Epidermal melanocyte (primary cell): Measurements from ENCODE around the gene LUC7L3.
"Not testable (repeated sequence)": the region's sequence is repeated elsewhere in the genome, so short reads cannot be mapped to it uniquely, and the experiment has no call there.

Source experiments
- DNase-seq: peaks from one replicate; pipeline ENCODE4 v3.0.0; 2011; ENCODE audit warnings: low spot score; ENCODE audit not compliant: insufficient read length

Gene LUC7L3

DNA sequence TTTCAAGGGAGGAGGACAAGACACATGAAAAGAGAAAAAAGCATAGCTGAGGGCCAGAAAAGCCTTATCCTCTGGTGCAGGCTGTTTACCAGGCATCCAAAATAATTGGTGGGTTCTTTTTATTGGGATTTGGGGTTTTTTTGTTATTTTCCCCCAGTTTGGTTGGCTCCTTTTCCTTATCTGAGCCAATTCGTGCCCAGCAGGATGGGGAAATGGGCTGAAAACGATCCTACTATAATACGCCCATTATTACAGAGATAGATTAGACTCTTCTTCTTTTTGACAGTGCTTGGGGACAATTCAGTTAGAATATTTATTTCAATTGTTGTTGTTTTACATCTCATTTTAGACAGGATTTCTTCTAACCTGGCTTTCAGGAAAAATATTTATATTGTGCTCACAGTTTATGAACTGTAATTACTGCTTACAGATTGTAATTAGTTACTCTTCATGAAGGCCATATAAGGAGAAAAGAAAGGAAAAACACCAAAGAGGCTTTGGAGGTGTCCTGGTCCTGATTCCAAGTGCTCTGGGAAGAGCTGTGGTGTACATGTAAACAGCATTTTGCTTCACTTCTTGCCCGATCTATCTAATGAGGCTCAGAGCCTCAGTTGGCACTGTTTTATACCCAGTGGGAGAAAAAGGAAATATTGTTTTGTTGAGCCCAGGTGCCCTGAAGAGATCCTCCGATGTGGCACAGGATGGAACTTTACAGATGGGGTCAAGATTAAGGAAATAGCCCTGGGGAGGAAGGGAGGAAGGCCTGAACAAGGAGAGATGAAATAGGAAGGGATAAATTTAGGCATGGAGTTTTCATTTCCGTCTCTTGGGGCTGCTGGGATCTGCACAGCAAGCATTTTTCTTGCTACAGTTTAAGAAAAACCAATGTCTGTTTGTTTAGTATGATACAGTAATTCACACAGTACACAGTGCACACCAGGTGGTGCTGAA, 11.1 kb upstream of the LUC7L3 start:
- no peak for DNase-seq

- DNase-seq: not testable (repeated sequence)
Measured at GRCh38 chr17:50709053-50709452, 10.3 kb upstream of the LUC7L3 start.

GRCh38 chr17:50710025-50710424, 9.4 kb upstream of the LUC7L3 start:
- DNase-seq: no peak

GRCh38 chr17:50710650-50711049, 8.8 kb upstream of the LUC7L3 start:
- DNase-seq: no peak

- no peak for DNase-seq
Measured at GRCh38 chr17:50712641-50713040, 6.8 kb upstream of the LUC7L3 start.

- no peak for DNase-seq
Measured at GRCh38 chr17:50715471-50715870, 3.9 kb upstream of the LUC7L3 start.

GRCh38 chr17:50719924-50720794, 756 bp downstream of the LUC7L3 start:
- no peak for DNase-seq

GRCh38 chr17:50721194-50722010, 2.0 kb downstream of the LUC7L3 start:
- no peak for DNase-seq

- no peak for DNase-seq
Measured at GRCh38 chr17:50722746-50723145, 3.3 kb downstream of the LUC7L3 start.

DNA sequence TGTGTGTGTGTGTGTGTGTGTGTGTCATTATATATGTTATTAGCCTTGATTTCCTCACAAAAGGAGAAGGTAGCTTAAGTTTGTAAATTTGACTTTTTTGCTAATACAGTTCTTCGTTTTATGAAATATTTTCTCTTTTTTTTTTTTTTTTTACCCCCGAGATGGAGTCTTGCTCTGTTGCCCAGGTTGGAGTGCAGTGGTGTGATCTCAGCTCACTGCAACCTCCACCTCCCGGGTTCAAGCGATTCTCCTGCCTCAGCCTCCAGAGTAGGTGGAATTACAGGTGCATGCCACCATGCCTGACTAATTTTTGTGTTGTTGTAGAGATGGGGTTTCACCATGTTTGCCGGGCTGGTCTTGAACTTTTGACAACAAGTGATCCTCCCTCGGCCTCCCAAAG, 5.2 kb downstream of the LUC7L3 start:
- not testable (repeated sequence) for DNase-seq

DNA sequence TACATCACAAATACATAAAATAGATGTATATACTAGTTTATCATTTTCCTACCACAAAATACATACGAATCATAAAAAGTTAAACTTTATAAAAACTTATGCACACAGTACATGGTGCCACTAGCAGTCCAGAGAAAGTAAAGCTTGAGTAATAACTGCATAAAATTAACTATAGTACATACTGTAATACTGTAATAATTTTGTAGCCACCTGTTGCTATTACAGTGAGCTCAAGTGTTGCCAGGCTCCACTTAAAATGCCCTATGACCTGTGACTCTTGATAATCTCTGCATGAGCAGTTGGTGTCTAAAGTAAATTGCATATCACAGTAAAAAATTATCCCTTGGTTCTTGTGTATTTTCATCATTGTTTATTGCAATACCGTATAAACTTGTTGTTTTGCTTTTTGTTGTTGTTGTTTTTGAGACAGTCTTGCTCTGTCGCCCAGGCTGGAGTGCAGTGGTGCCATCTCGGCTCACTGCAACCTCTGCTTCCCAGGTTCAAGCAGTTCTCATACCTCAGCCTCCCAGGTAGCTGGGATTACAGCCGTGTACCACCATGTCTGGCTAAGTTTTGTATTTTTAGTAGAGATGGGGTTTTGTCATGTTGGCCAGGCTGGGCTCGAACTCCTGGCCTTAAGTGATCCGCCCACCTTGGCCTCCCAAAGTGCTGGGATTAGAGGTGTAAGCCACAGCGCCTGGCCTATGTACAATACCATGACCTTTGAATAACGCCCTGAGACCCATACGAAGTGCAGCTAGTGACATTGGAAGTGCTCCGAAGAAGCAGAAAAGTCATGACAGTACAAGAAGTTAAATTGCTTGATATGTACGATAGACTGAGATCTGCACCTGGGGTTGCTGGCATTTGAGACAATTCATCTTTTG, 6.6 kb downstream of the LUC7L3 start:
- DNase-seq: no peak

GRCh38 chr17:50728112-50728429, 8.7 kb downstream of the LUC7L3 start:
- DNase-seq: no peak

DNA sequence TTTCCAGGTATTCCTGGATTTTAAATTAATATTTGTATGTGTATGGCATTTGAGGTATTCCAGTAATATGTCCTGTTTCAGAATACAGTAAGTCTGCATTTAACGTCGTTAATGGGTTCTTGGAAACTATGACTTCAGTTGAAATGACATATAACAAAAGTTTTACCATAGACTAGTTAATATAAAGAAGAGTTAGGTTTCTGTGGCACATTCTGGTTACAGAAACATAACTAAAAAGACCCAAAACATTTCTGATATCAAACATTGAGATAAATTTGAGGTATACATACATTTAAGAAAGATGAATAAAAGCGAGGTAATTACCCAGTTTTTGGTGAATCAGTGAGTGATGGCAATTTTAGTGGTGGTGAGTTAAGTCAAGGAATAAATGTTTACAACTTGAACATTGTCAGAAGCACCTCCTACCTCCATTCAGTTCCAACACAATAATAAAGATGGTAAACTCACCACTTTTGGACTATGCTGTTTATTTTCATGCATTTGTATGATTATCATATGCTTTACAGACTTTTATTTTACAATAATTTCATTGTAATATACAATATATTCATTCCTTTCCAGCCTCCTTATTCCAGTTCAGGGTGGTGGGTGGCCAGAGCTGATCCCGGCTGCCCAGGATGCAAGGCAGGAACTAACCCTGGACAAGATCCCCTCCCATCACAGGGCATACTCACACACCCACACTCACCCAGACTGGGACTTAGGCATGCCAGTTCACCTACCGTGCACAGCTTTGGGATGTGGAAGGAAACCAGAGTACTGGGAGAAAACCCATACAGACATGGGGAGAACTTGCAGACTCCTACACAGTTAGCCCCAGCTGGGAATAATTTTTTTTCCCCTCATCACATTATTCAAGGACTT, 9.7 kb downstream of the LUC7L3 start:
- DNase-seq: no peak

GRCh38 chr17:50731575-50732460, 12.4 kb downstream of the LUC7L3 start:
- DNase-seq: no peak

- DNase-seq: no peak
Measured at GRCh38 chr17:50735287-50735686, 15.9 kb downstream of the LUC7L3 start.

DNA sequence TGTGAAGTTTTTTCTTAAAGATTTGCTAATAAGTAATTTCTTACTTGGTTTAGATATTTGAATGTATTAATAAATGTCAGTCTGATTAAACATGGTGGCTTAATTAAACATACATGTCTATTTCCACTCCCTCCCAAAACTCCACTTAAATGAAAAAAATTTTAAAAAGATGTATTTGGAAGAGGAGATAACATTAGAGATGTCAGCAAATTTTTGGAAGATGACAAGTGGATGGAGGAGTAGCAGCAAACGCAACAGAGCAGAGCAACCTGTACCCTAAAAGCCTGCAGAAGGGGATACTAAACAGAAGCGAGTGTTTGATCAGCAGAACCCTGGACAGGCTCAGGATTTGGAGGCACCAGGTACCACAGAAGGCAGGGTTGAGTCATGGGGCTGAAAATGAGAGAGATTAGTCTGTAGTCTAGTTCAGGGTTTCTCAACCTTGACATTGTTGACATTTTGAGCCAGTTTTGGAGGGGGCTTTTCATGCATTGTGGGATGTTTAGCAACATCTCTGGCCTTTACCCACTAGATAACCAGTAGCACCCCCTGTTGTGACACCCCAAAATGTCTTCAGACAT, 17.8 kb downstream of the LUC7L3 start:
- no peak for DNase-seq

GRCh38 chr17:50739098-50739497, 19.7 kb downstream of the LUC7L3 start:
- no peak for DNase-seq

GRCh38 chr17:50745631-50746030, 26.2 kb downstream of the LUC7L3 start:
- DNase-seq: no peak
